B cell (primary cell): ENCODE data around the gene FAM76A. TPM values are rescaled to one million over a fixed set of nuclear protein-coding genes. Genes with fewer than 3 reads are reported as not detected.
"Not testable (repeated sequence)": the region's sequence is repeated elsewhere in the genome, so short reads cannot be mapped to it uniquely, and the experiment has no call there.

Experiments
- ATAC-seq: fragments of 200-7000 bp; cut with Tn5 transposase; one replicate; pipeline ENCODE4 v1.10.0; 2021; ENCODE audit warnings: low read depth, mild to moderate bottlenecking, moderate number of reproducible peaks, moderate library complexity
- CTCF ChIA-PET: fragments of 350-600 bp; sonication (Branson Sonifier 250); formaldehyde crosslinking; loops from one replicate; lab custom pipeline; 2021; ENCODE audit warnings: antibody characterized with exemption, inconsistent platforms; lab: Charles Lee
- POLR2A ChIA-PET: fragments of 350-600 bp; sonication (Branson Sonifier 250); formaldehyde crosslinking; loops from one replicate; lab custom pipeline; 2021; ENCODE audit warnings: antibody characterized with exemption; lab: Charles Lee
- DNase-seq: peaks from one replicate; pipeline ENCODE4 v3.0.0; 2013
- H2AFZ ChIP-seq: 2 replicates; pipeline ENCODE4 v1.6.1; 2012; ENCODE audit warnings: mild to moderate bottlenecking, low read depth, low read length; ENCODE audit not compliant: insufficient read depth, poor library complexity, severe bottlenecking
- H3K27ac ChIP-seq, 2 donors: 1 replicate in 1 of 2; 2 replicates in 1 of 2; pipeline ENCODE4 v1.5.1; 2012 to 2013; ENCODE audit warnings: low read length in 2 of 2, mild to moderate bottlenecking in 2 of 2, moderate library complexity in 1 of 2
- H3K27me3 ChIP-seq, 4 experiments: fragments of 200-600 bp in 1 of 4; sonication (generic) in 1 of 4; replicated peaks in 1 of 4; 1 replicate in 2 of 4; 2 replicates in 2 of 4; pipeline versions ENCODE4 v1.6.1 to v1.7.0; 2013 to 2016; ENCODE audit warnings: low read length in 3 of 4, mild to moderate bottlenecking in 2 of 4, mixed read lengths in 1 of 4, moderate library complexity in 1 of 4; ENCODE audit not compliant: insufficient read depth in 4 of 4, control insufficient read depth in 3 of 4; ENCODE audit errors: control extremely low read depth in 1 of 4
- H3K36me3 ChIP-seq, 2 experiments: replicated peaks in 1 of 2; 1 replicate in 1 of 2; 2 replicates in 1 of 2; pipeline versions ENCODE4 v1.6.1 to v1.7.1; 2013; ENCODE audit warnings: low read length in 1 of 2; ENCODE audit not compliant: insufficient read depth in 2 of 2, control insufficient read depth in 1 of 2; ENCODE audit errors: control extremely low read depth in 1 of 2, extremely low read depth in 1 of 2
- H3K4me1 ChIP-seq, 2 donors: fragments of 200-600 bp in 1 of 2; sonication (generic) in 1 of 2; 1 replicate in 1 of 2; 2 replicates in 1 of 2; pipeline versions ENCODE4 v1.5.1 to v1.6.1; 2013 to 2017; ENCODE audit warnings: low read length in 2 of 2; ENCODE audit not compliant: control insufficient read depth in 2 of 2, insufficient read depth in 2 of 2
- H3K4me2 ChIP-seq: replicated peaks from 2 replicates; pipeline ENCODE3; 2012; ENCODE audit warnings: mild to moderate bottlenecking, low read depth, low read length; ENCODE audit not compliant: poor library complexity, severe bottlenecking
- H3K4me3 ChIP-seq, 5 experiments: fragments of 200-600 bp in 1 of 5; sonication (generic) in 1 of 5; 1 replicate in 3 of 5; 2 replicates in 2 of 5; pipeline versions ENCODE4 v1.5.1 to v1.7.0; 2011 to 2016; ENCODE audit warnings: low read length in 4 of 5, mild to moderate bottlenecking in 4 of 5, low read depth in 2 of 5, control low read depth in 1 of 5, moderate library complexity in 1 of 5; ENCODE audit not compliant: insufficient read depth in 1 of 5; ENCODE audit errors: control extremely low read depth in 1 of 5, extremely low read depth in 1 of 5
- H3K79me2 ChIP-seq: fragments of 200-600 bp; sonication (generic); one replicate; pipeline ENCODE4 v1.6.0; 2016; ENCODE audit warnings: low read length; ENCODE audit not compliant: control insufficient read depth, insufficient read depth
- H3K9ac ChIP-seq: fragments of 200-600 bp; sonication (generic); 2 replicates; pipeline ENCODE4 v1.6.1; 2017; ENCODE audit warnings: mild to moderate bottlenecking, low read length, moderate library complexity
- H3K9me3 ChIP-seq, 3 donors: one replicate each; pipeline versions ENCODE4 v1.6.1 to v1.7.1; 2013; ENCODE audit warnings: low read length in 2 of 3; ENCODE audit not compliant: control insufficient read depth in 2 of 3, insufficient read depth in 1 of 3; ENCODE audit errors: control extremely low read depth in 1 of 3
- H4K20me1 ChIP-seq: 2 replicates; pipeline ENCODE4 v1.6.0; 2012; ENCODE audit warnings: mild to moderate bottlenecking, low read length; ENCODE audit not compliant: insufficient read depth, control insufficient read depth, poor library complexity, severe bottlenecking
- H3K27ac Mint-ChIP-seq: one replicate; pipeline ENCODE4 v1.8.0; 2021; ENCODE audit warnings: mixed read lengths
- H3K27me3 Mint-ChIP-seq: one replicate; pipeline ENCODE4 v1.8.0; 2021; ENCODE audit warnings: mixed read lengths
- H3K4me1 Mint-ChIP-seq: one replicate; pipeline ENCODE4 v1.8.0; 2021; ENCODE audit warnings: mixed read lengths
- H3K4me3 Mint-ChIP-seq: one replicate; pipeline ENCODE4 v1.8.0; 2021; ENCODE audit warnings: mixed read lengths
- H3K9me3 Mint-ChIP-seq: one replicate; pipeline ENCODE4 v1.8.0; 2022; ENCODE audit warnings: mixed read lengths; ENCODE audit not compliant: insufficient read depth
- CTCF ChIP-seq: fragments of 200-600 bp; IDR thresholded peaks from one replicate; pipeline ENCODE4 v1.8.0; 2022; ENCODE audit warnings: antibody characterized with exemption, mild to moderate bottlenecking
- EZH2 ChIP-seq: IDR thresholded peaks from 2 replicates; pipeline ENCODE4 v1.6.1; 2012; ENCODE audit warnings: borderline replicate concordance, low read depth, mild to moderate bottlenecking, moderate library complexity, low read length; ENCODE audit not compliant: insufficient read depth, poor library complexity, severe bottlenecking
- WGBS: methylation state at CpG from one replicate; pipeline ENCODE4 v1.1.5; 2013; ENCODE audit warnings: missing lambda C conversion rate; ENCODE audit not compliant: insufficient coverage; 5-methylcytosine and 5-hydroxymethylcytosine counted together
- intact Hi-C: fragments of 100-400 bp; cut with micrococcal nuclease; formaldehyde crosslinking; loops from one replicate; pipeline ENCODE4 v1.10.0; 2022
- polyA plus RNA-seq: library from polyadenylated mRNA; depleted of rRNA; stranded (reverse); fragments of >200 nt; gene quantifications from 2 replicates; pipeline ENCODE4 v1.2.3, GENCODE V29; 2012
- total RNA-seq, 2 donors: library from RNA; stranded (reverse); fragments of 120-200 nt in 1 of 2; gene quantifications; 1 replicate in 1 of 2; 2 replicates in 1 of 2; pipeline versions ENCODE4 v1.2.3 to v1.2.4, GENCODE V29; 2013 to 2022

Gene FAM76A
- total and polyA plus RNA-seq, 2 donors (not counting 1 experiment from before 2014, with no cell fraction given): 11.7 to 25.0 TPM

GRCh38 chr1:27773826-27774445, 48.2 kb downstream of the FAM76A start:
- POLR2A ChIA-PET: interaction anchor here (0.6 to 2.7 kb wide), 2 partner anchors 48 to 283 kb away, joined by 4 to 12 read pairs; partner anchors contain the start of gene FAM76A
- Mint-ChIP-seq H3K4me3 (peak overlapping the region; percentile 93), H3K9me3 (no peaks in the 10 kb centered on the region), H3K27me3 (no peaks in the 10 kb centered on the region), H3K27ac (peak overlapping the region; percentile 95), H3K4me1 (peaks cover 39% of the 10 kb centered on the region)
- Histone ChIP-seq H3K9me3 (no peaks in the 10 kb centered on the region), H3K9ac (peak overlapping the region; percentile 96), H3K4me1 (peaks cover 16 to 29% of the 10 kb centered on the region in 2 donors), H2AFZ (peak overlapping the region; percentile 79), H3K27me3 (no peaks in the 10 kb centered on the region), H3K36me3 (peaks cover 0 to 5% of the 10 kb centered on the region in 2 experiments), H3K27ac (peak overlapping the region; percentile 94 to 98), H4K20me1 (peaks cover 4% of the 10 kb centered on the region), H3K4me3 (peak overlapping the region; percentile 91 to 98 (median 97)), H3K4me2 (peak overlapping the region; percentile 91), H3K79me2 (peaks cover 58% of the 10 kb centered on the region)
- ATAC-seq: no peak
- no peak for TF ChIP-seq CTCF
- no peak for TF ChIP-seq EZH2
- intact Hi-C loops: loop anchor here (1.0 to 5.0 kb wide), 6 partner anchors 49 to 677 kb away; partner anchors contain the start of genes FAM76A, IFI6, MED18 and XKR8
- no CpG with 5 or more reads among the region's 3 CpGs for WGBS
- CTCF ChIA-PET: interaction anchor here (0.7 to 2.2 kb wide), 5 partner anchors 102 to 473 kb away, joined by 3 to 14 read pairs (median 4); partner anchors contain the start of gene IFI6
- DNase-seq: no peak

GRCh38 chr1:27774654-27775053, 48.9 kb downstream of the FAM76A start:
- no peak for TF ChIP-seq EZH2
- TF ChIP-seq CTCF: no peak
- Histone ChIP-seq H4K20me1 (peaks cover 4% of the 10 kb centered on the region), H2AFZ (no peak overlapping the region), H3K27ac (peak overlapping the region in 1 of 2 donors; percentile 98), H3K4me3 (peak overlapping the region in 1 of 5 experiments; percentile 97), H3K36me3 (peaks cover 0 to 5% of the 10 kb centered on the region in 2 experiments), H3K4me1 (peaks cover 16 to 29% of the 10 kb centered on the region in 2 donors), H3K9me3 (no peaks in the 10 kb centered on the region), H3K4me2 (no peak overlapping the region), H3K27me3 (no peaks in the 10 kb centered on the region), H3K79me2 (peaks cover 65% of the 10 kb centered on the region), H3K9ac (no peak overlapping the region)
- intact Hi-C loops: loop anchor here (5.0 kb wide), 2 partner anchors 553 to 677 kb away; partner anchors contain the start of gene MED18
- ChIA-PET POLR2A (no interaction called here), CTCF (interaction anchor here (2.0 to 2.2 kb wide), 2 partner anchors 103 to 105 kb away, joined by 7 to 14 read pairs; partner anchors contain the start of gene IFI6)
- ATAC-seq: no peak
- Mint-ChIP-seq H3K9me3 (no peaks in the 10 kb centered on the region), H3K27me3 (no peaks in the 10 kb centered on the region), H3K4me3 (no peak overlapping the region), H3K4me1 (peaks cover 41% of the 10 kb centered on the region), H3K27ac (no peak overlapping the region)
- no peak for DNase-seq
- WGBS: no CpG with 5 or more reads among the region's 2 CpGs

- Histone ChIP-seq H3K4me1 (peaks cover 16 to 29% of the 10 kb centered on the region in 2 donors), H3K79me2 (peaks cover 72% of the 10 kb centered on the region), H3K27ac (peak overlapping the region in 1 of 2 donors; percentile 47)
- H4K20me1 ChIP-seq, H3K4me3 Mint-ChIP-seq, H3K27me3 ChIP-seq, intact Hi-C loops, DNase-seq, H3K9me3 Mint-ChIP-seq, CTCF ChIA-PET, H3K4me2 ChIP-seq, H3K9me3 ChIP-seq, H3K4me3 ChIP-seq, ATAC-seq, POLR2A ChIA-PET, H3K27me3 Mint-ChIP-seq, H3K9ac ChIP-seq, H2AFZ ChIP-seq, H3K36me3 ChIP-seq: not testable (repeated sequence)
- Mint-ChIP-seq H3K27ac (peak overlapping the region; percentile 39), H3K4me1 (peaks cover 41% of the 10 kb centered on the region)
- no CpG with 5 or more reads among the region's 3 CpGs for WGBS
Observed at GRCh38 chr1:27775336-27775735, 49.6 kb downstream of the FAM76A start.
